Natural killer cell (primary cell): ENCODE results near the gene TRIM71. TPM values are rescaled to one million over a fixed set of nuclear protein-coding genes. Genes with fewer than 3 reads are reported as not detected.
"Not testable (repeated sequence)": the region's sequence is repeated elsewhere in the genome, so short reads cannot be mapped to it uniquely, and the experiment has no call there.

Experiments
- ATAC-seq, 3 donors: fragments of 150-1000 bp in 2 of 3; fragments of 200-7000 bp in 1 of 3; cut with Tn5 transposase; 1 replicate in 1 of 3; 2 replicates in 2 of 3; pipeline ENCODE4 v1.10.0; 2021; ENCODE audit warnings: mild to moderate bottlenecking in 2 of 3, moderate library complexity in 2 of 3
- DNase-seq, 2 donors: peaks; one replicate each; pipeline versions ENCODE4 v3.0.0 to v3.0.0-alpha.2; 2013 to 2021; ENCODE audit warnings: mixed read lengths in 1 of 2
- H3K27ac ChIP-seq: one replicate; pipeline ENCODE4 v1.5.1; 2013; ENCODE audit warnings: mild to moderate bottlenecking, low read length
- H3K27me3 ChIP-seq: one replicate; pipeline ENCODE4 v1.6.1; 2013; ENCODE audit warnings: low read length; ENCODE audit not compliant: control insufficient read depth, insufficient read depth
- H3K36me3 ChIP-seq: one replicate; pipeline ENCODE4 v1.6.1; 2013; ENCODE audit warnings: low read length; ENCODE audit not compliant: control insufficient read depth, insufficient read depth
- H3K4me1 ChIP-seq: one replicate; pipeline ENCODE4 v1.6.1; 2013; ENCODE audit warnings: low read length; ENCODE audit not compliant: control insufficient read depth, insufficient read depth
- H3K4me3 ChIP-seq: one replicate; pipeline ENCODE4 v1.5.1; 2013; ENCODE audit warnings: low read length
- H3K9me3 ChIP-seq: one replicate; pipeline ENCODE4 v1.6.1; 2013; ENCODE audit warnings: low read length; ENCODE audit not compliant: control insufficient read depth, insufficient read depth
- H3K27ac Mint-ChIP-seq, 2 donors: one replicate each; pipeline ENCODE4 v1.8.0; 2022; ENCODE audit warnings: mild to moderate bottlenecking in 2 of 2, mixed read lengths in 2 of 2, moderate library complexity in 1 of 2
- H3K27me3 Mint-ChIP-seq, 2 donors: one replicate each; pipeline ENCODE4 v1.8.0; 2022; ENCODE audit warnings: low read depth in 2 of 2, mixed read lengths in 2 of 2
- H3K36me3 Mint-ChIP-seq: one replicate; pipeline ENCODE4 v1.8.0; 2022; ENCODE audit warnings: mixed read lengths
- H3K4me1 Mint-ChIP-seq, 2 donors: one replicate each; pipeline ENCODE4 v1.8.0; 2022; ENCODE audit warnings: mixed read lengths in 2 of 2
- H3K4me3 Mint-ChIP-seq: one replicate; pipeline ENCODE4 v1.8.0; 2022; ENCODE audit warnings: mild to moderate bottlenecking, moderate library complexity, mixed read lengths
- H3K9me3 Mint-ChIP-seq, 2 donors: one replicate each; pipeline ENCODE4 v1.8.0; 2022; ENCODE audit warnings: mixed read lengths in 2 of 2
- WGBS: methylation state at CpG from one replicate; pipeline ENCODE4 v1.1.7; 2013; ENCODE audit warnings: missing lambda C conversion rate; ENCODE audit not compliant: insufficient coverage; 5-methylcytosine and 5-hydroxymethylcytosine counted together
- intact Hi-C: fragments of 100-400 bp; cut with micrococcal nuclease; formaldehyde crosslinking; loops from one replicate; pipeline ENCODE4 v1.14.2; 2022
- total RNA-seq, 4 donors: library from RNA; stranded (reverse); fragments of 120-200 nt in 1 of 4; gene quantifications; one replicate each; pipeline versions ENCODE4 v1.2.3 to v1.2.4, GENCODE V29; 2013 to 2022
- TF ChIP-seq, protein P1 (sequence below): fragments of 200-600 bp; IDR thresholded peaks from one replicate; pipeline ENCODE4 v1.8.0; 2022; ENCODE audit warnings: antibody characterized with exemption

TRIM71 gene
- total RNA-seq, 3 donors from 2014 or later (not counting 1 experiment from before 2014, with no cell fraction given), result 0.05 TPM; not detected in 2

DNA sequence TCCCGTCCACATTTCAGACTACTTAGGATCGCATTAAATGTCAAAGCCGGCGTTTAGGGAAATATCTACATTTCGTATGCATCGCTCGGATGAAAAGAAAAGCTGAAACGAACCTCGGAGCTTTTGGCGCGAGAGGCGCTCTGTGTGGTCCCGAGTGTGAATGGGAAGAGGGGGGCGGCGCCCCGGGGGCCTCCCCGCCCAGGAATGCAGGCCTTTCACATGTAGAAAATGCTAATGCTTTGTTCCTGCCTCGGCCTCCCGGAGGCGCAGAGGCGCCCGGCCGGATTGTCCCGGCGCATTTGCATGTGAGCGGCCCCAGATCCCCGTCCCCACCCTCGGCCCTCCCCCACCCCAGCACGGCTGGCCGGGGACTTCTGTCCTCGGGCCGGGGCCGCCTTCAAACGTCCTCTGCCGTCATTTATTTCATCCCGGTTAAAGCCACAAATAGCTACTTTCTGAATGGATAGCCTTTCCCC, 37.0 kb upstream of the TRIM71 start:
- H3K4me3 Mint-ChIP-seq, result peak overlapping the region; percentile 91
- DNase-seq, result no peak

DNA sequence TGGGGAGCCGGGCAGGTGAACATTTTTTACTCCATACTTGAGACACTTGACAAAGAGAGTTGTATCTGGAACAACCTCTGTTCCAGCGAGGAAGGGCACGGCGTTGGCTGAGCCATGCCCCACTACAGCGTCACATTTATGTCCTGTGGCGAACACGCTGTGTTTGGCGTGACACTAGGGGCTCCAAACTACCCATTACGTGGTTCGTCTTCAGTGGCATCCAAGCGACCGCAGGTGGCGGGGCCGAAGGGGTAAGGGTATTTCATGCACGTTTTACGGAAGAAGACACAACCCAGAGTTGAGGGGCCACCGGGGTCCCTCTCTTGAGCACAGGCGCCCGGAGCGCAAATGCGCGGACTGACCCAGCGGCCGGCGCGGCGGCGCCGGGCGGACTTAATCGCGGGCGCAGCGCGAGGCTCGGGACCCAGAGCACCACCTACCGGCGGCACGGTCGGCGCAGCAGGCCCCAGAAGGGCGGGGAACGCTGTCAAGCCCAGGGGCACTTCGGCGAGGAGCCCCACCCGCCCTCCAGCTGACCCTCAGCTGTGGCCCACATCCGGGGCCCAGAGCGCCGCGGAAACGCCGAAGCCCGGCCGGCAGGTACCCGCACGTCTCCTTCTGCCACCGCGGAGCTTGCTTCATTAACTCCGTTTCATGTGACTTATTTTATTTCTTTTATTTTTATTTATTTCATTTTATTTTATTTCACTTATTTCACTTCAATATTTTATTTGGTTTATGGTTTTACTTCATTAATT, 36.4 kb upstream of the TRIM71 start:
- WGBS, result under 1% methylated on average over 56 of the region's 59 CpGs
- TF ChIP-seq, protein P1, sequence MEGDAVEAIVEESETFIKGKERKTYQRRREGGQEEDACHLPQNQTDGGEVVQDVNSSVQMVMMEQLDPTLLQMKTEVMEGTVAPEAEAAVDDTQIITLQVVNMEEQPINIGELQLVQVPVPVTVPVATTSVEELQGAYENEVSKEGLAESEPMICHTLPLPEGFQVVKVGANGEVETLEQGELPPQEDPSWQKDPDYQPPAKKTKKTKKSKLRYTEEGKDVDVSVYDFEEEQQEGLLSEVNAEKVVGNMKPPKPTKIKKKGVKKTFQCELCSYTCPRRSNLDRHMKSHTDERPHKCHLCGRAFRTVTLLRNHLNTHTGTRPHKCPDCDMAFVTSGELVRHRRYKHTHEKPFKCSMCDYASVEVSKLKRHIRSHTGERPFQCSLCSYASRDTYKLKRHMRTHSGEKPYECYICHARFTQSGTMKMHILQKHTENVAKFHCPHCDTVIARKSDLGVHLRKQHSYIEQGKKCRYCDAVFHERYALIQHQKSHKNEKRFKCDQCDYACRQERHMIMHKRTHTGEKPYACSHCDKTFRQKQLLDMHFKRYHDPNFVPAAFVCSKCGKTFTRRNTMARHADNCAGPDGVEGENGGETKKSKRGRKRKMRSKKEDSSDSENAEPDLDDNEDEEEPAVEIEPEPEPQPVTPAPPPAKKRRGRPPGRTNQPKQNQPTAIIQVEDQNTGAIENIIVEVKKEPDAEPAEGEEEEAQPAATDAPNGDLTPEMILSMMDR, result peak; percentile 83

More for the DNA sequence above, 37.0 kb upstream of the TRIM71 start:
- intact Hi-C loops, result loop anchor here (5.0 kb wide), 1 partner anchor 268 kb away; no protein-coding TSS in a partner anchor
- Mint-ChIP-seq H3K36me3 (peaks cover 6% of the 10 kb centered on the region), H3K9me3 (no peaks in the 10 kb centered on the region), H3K27ac (peak overlapping the region; percentile 60 to 86), H3K4me1 (peaks cover 5 to 18% of the 10 kb centered on the region in 2 donors), H3K27me3 (peaks cover 0 to 8% of the 10 kb centered on the region in 2 donors)
- H3K27me3 ChIP-seq, result no peaks in the 10 kb centered on the region
- peak overlapping the region; percentile 53 for H3K4me3 ChIP-seq
- no peaks in the 10 kb centered on the region for H3K36me3 ChIP-seq
- H3K4me1 ChIP-seq, result peaks cover 10% of the 10 kb centered on the region
- no peaks in the 10 kb centered on the region for H3K9me3 ChIP-seq
- peak in 2 of 3 donors; percentile 8 to 11 for ATAC-seq
- H3K27ac ChIP-seq, result no peak overlapping the region
- 9% methylated on average over 36 of the region's 36 CpGs for WGBS
- TF ChIP-seq, protein P1, result no peak

DNA sequence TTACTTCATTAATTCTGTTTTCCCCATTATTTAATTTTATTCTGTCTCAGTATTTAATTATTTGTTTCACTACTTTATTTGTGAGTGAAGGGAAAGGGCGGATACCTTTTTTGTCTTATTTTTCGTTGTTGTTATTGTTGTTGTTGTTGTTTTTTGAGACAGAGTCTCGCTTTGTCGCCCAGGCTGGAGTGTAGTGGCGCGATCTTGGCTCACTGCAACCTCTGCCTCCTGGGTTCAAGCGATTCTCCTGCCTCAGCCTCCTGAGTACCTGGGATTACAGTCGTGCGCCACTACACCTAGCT, 35.9 kb upstream of the TRIM71 start:
- H3K9me3 Mint-ChIP-seq, H3K27me3 ChIP-seq, H3K4me3 ChIP-seq, H3K9me3 ChIP-seq, ATAC-seq, H3K36me3 ChIP-seq, H3K27me3 Mint-ChIP-seq, DNase-seq, H3K27ac ChIP-seq, H3K36me3 Mint-ChIP-seq, H3K4me1 ChIP-seq: not testable (repeated sequence)
- WGBS, result 97% methylated on average over 9 of the region's 9 CpGs
- intact Hi-C loops, result loop anchor here (5.0 kb wide), 1 partner anchor 270 kb away; no protein-coding TSS in a partner anchor
- Mint-ChIP-seq H3K4me3 (peak overlapping the region; percentile 91), H3K4me1 (peaks cover 5 to 18% of the 10 kb centered on the region in 2 donors), H3K27ac (peak overlapping the region in 1 of 2 donors; percentile 29)

More for the DNA sequence above, 36.4 kb upstream of the TRIM71 start:
- Mint-ChIP-seq H3K9me3 (no peaks in the 10 kb centered on the region), H3K4me1 (peaks cover 5 to 18% of the 10 kb centered on the region in 2 donors), H3K27ac (peak overlapping the region; percentile 60 to 86), H3K36me3 (no peaks in the 10 kb centered on the region), H3K4me3 (peak overlapping the region; percentile 91), H3K27me3 (peaks cover 0 to 8% of the 10 kb centered on the region in 2 donors)
- Histone ChIP-seq H3K4me1 (peaks cover 10% of the 10 kb centered on the region), H3K4me3 (peak overlapping the region; percentile 53), H3K36me3 (no peaks in the 10 kb centered on the region), H3K9me3 (no peaks in the 10 kb centered on the region), H3K27me3 (no peaks in the 10 kb centered on the region), H3K27ac (no peak overlapping the region)
- ATAC-seq, result peak; percentile 92 to 95 (median 92)
- intact Hi-C loops, result loop anchor here (5.0 kb wide), 1 partner anchor 269 kb away; no protein-coding TSS in a partner anchor
- DNase-seq, result peak; percentile 57 to 73

DNA sequence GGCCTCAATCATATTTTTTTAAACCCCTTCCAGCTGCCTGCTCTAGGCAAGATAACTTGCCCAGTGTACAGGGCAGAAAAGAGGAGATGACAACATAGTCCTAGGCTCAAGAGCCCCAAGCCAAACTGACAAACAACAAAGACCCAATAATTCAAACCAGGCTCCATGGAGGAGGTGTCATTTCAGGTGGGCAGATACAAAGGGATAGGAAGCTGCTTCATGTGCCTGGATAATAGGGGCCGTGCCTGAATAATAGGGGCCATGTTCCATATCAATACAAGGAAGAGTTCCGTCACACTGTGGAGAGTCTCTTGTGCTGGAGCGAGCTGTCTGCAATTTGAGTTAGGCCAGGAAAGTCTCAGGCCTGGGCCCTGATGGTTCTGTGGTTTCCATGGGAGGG, 35.4 kb upstream of the TRIM71 start:
- no peaks in the 10 kb centered on the region for H3K9me3 ChIP-seq
- H3K36me3 ChIP-seq, result no peaks in the 10 kb centered on the region
- Mint-ChIP-seq H3K4me1 (peaks cover 5 to 18% of the 10 kb centered on the region in 2 donors), H3K9me3 (no peaks in the 10 kb centered on the region), H3K27me3 (peaks cover 0 to 8% of the 10 kb centered on the region in 2 donors), H3K27ac (peak overlapping the region in 1 of 2 donors; percentile 29), H3K4me3 (peak overlapping the region; percentile 91), H3K36me3 (no peaks in the 10 kb centered on the region)
- DNase-seq, result no peak
- no peaks in the 10 kb centered on the region for H3K27me3 ChIP-seq
- H3K27ac ChIP-seq, result no peak overlapping the region
- ATAC-seq, result no peak
- TF ChIP-seq, protein P1, result no peak
- H3K4me1 ChIP-seq, result peaks cover 10% of the 10 kb centered on the region
- WGBS, result 97% methylated on average over 3 of the region's 3 CpGs
- intact Hi-C loops, result loop anchor here (5.0 kb wide), 1 partner anchor 270 kb away; no protein-coding TSS in a partner anchor
- H3K4me3 ChIP-seq, result no peak overlapping the region
